ENCODE measurements around the gene ADIPOR2.
A peak's percentile ranks its signal among the peaks of the same experiment; 100 is the strongest.

The ADIPOR2 gene

GRCh38 chr12:1797011-1797901 is 106.4 kb downstream of the ADIPOR2 start:
- no peak overlapping the region for H3K4me3 ChIP-seq (ENCODE audit: low read depth, low read length)
- no peak for DNase-seq (ENCODE audit: low read depth)
- TF ChIP-seq CTCF (IDR thresholded peaks at IDR 0.05; ENCODE audit: control insufficient read depth, extremely low read depth, insufficient read depth) = no peak

- TF ChIP-seq CTCF (IDR thresholded peaks at IDR 0.05; ENCODE audit: control insufficient read depth, extremely low read depth, insufficient read depth) = no peak
These were observed 107.2 kb downstream of the ADIPOR2 start for GRCh38 chr12:1797991-1798640.

GRCh38 chr12:1798641-1799020 is 107.8 kb downstream of the ADIPOR2 start:
- no peak for DNase-seq (ENCODE audit: low read depth)
- TF ChIP-seq CTCF (IDR thresholded peaks at IDR 0.05; ENCODE audit: control insufficient read depth, extremely low read depth, insufficient read depth) = no peak
- no peak overlapping the region for H3K4me3 ChIP-seq (ENCODE audit: low read depth, low read length)

More at GRCh38 chr12:1797991-1798640, 107.2 kb downstream of the ADIPOR2 start:
- no peak for DNase-seq (ENCODE audit: low read depth)
- H3K4me3 ChIP-seq (ENCODE audit: low read depth, low read length) = no peak overlapping the region

GRCh38 chr12:1799051-1799881 is 108.4 kb downstream of the ADIPOR2 start:
- H3K4me3 ChIP-seq (ENCODE audit: low read depth, low read length) = no peak overlapping the region
- TF ChIP-seq CTCF (IDR thresholded peaks at IDR 0.05; ENCODE audit: control insufficient read depth, extremely low read depth, insufficient read depth) = no peak
- DNase-seq (ENCODE audit: low read depth) = no peak

GRCh38 chr12:1799882-1800400 is 109.1 kb downstream of the ADIPOR2 start:
- DNase-seq (ENCODE audit: low read depth) = no peak
- no peak overlapping the region for H3K4me3 ChIP-seq (ENCODE audit: low read depth, low read length)
- TF ChIP-seq CTCF (IDR thresholded peaks at IDR 0.05; ENCODE audit: control insufficient read depth, extremely low read depth, insufficient read depth) = no peak

- TF ChIP-seq CTCF (IDR thresholded peaks at IDR 0.05; ENCODE audit: control insufficient read depth, extremely low read depth, insufficient read depth) = 0 out of 2 replicates have a peak, but pooled peaks have one; percentile 2
- no peak overlapping the region for H3K4me3 ChIP-seq (ENCODE audit: low read depth, low read length)
- DNase-seq (ENCODE audit: low read depth) = no peak
These were observed 109.8 kb downstream of the ADIPOR2 start for GRCh38 chr12:1800401-1801302.
